HK-2 (cell line): ENCODE measurements around the gene ARPC1B.
"Not testable (repeated sequence)": the region's sequence is repeated elsewhere in the genome, so short reads cannot be mapped to it uniquely, and the experiment has no call there.

ENCODE experiments used
- DNase-seq: peaks from one replicate; pipeline ENCODE4 v3.0.0-alpha.2; 2018; ENCODE audit not compliant: unreplicated experiment

The ARPC1B gene

DNA sequence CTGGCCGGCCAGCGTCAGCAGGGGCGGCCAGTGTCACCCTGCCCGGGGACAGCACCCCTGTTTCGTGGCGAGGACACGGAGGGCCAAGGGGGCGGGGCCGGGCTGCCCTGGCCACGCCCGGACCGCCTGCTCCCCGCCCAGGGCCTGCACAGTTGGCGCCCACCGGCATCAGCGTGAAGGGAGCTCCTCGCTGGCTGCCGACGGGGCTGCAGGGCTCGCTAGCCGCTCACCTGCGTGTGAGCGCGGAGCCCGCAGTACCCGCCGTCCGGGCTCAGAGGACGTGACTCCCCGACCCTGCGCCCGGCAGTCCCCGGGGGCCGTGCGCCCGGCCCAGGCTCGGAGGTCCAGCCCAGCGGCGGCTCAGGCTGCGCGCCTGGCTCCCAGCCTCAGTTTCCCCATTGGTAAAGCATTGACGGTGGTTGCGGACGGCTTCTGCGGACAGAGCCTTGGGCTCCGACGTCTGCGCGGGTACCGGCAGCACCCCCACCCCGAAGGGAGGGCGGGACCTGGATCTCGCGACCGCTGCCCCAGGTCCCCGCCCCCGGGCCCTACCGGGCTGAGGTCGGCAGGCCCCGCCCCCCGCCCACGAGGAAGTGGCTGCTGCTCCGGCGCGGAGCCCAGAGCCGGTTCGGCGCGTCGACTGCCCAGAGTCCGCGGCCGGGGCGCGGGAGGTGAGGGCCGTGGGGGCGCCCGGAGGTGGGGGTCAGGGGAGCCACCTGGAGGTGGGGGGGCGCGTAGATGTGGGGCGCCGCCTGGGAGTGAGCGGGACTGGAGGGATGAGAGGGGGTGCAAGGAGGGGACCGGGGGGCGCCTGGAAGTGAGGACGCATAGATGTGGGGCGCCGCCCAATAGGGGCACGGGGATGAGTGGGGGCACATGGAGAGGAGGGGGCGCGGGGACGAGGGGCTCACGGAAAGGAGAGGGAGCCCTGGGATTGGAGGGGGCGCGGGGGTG, at the start of gene ARPC1B:
Gene ARPC1B, plus strand, starts transcription at position 620 of the 954 bp plus-strand sequence. CDS start 10,985 bp downstream, outside the sequence.
- DNase-seq: peak; percentile 78

DNA sequence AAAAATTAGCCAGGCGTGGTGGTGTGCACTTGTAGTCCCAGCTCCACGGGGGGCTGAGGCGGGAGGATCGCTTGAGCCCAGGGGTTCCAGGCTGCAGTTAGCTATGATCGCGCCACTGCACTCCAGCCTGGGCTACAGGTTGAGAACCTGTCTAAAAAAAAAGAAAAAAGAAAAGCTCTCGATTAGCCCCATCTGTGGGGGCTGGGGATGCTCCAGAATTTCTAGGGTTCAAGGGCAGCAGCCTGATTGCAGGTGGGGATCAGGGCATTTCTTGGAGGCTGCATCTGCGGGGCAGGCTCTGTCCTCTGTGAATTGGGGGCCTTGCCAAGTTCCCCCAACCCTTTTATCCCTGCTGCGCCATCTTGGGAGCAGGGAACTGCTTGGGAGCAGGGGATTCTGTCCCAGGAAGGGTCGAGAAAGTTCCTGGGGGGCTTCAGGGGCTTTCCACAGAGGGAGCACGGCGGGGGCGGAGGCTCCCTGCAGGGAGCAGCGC, 49.5 kb upstream of the ARPC1B start:
- DNase-seq: no peak

DNA sequence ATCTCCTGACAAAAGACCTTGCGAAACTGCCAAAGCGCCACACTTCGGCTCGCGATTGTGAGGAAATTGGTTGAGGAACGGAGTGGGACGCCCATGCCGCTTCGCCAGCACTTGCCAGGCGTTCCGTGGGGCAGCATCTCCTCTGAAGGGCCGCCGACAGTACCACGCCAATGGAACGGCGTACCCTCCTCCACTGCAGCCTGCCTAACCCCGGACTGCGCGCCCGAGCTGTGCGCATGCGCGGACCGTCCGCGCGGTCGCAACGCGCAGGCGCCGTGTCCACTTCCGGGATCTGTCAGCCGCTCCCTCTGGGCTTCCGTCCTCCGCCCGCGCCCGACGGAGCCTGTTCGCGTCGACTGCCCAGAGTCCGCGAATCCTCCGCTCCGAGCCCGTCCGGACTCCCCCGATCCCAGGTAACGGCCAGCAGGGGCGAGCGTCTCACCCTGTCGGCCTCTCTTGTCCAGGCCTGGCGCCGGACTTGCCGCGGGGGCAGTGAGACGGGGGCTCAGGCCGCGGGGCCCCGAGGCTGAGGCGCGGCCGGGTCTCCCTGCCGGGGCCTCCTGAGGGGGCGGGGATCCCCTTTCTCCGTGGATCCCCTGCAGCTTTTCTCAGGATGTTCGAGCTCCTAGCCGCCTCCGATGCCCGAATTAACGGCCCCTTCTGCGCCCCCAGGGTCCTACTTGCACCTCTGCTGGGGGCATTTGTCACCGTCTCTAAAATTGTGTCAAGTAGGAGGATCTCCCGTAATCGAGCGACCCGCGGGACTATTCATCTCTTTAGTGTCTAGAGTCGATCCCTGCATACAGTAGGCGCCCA, 48.7 kb upstream of the ARPC1B start, which contains the start of gene ARPC1A:
Gene ARPC1A, plus strand, starts transcription at position 307 of the 816 bp plus-strand sequence. CDS start 7,456 bp downstream, outside the sequence.
- peak; percentile 95 for DNase-seq

DNA sequence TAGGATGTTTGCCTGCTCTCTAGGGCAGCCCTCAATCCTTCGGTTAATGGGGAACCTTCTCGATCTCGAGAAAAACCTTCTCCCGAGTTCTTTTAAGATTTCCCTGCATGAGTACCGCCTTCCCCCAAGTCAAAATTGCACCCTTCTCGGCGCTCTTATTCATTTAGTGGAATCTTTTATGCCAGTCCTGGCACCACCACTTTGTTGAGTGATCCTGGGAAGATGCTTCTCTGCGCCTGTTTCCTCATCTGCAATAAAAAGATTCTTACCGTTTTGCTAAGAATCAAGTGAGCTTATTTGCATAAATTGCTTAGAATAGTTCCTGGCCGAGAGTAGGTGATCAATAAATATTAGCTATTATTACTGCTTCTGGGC, 48.1 kb upstream of the ARPC1B start:
- no peak for DNase-seq

DNA sequence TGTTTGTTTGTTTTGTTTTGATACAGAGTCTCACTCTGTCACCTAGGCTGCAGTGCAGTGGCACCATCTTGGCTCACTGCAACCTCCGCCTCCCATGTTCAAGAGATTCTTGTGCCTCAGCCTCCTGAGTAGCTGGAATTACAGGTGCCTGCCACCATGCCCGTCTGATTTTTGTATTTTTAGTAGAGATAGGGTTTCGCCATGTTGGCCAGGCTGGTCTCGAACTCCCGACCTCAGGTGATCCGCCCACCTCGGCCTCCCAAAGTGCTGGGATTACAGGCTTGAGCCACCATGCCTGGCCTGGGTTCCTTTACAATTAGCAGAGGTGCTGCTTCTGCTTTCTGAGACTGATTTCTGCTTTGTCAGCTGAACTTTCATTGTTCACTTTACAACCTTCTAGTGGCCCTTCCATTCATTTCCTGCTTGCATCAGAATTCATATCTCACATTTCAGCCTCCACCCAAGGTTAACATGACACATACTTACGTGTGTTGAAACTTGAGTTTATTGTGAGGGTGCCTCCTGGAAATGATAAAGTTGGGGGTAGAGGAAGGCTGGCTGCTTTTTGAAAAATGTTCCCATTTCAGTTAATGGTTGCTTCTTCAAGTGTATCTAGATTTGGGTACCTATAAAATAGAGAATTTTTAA, 44.1 kb upstream of the ARPC1B start:
- not testable (repeated sequence) for DNase-seq

DNA sequence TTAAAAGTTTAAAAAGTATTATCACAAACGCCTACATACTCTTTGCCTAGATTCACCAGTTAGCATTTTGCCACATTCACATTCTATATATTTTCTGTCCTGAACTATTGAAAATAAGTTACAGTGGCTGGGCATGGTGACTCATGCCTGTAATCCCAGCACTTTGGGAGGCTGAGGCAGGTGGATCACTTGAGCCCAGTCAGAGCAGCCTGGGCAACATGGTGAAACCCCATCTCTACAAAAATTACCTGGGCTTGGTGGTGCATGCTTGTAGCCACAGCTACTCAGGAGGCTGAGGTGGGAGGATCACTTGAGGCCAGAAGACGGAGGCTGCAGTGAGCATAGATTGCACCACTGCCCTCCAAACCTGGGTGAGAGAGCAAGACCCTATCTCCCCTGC, 43.5 kb upstream of the ARPC1B start:
- no peak for DNase-seq

DNA sequence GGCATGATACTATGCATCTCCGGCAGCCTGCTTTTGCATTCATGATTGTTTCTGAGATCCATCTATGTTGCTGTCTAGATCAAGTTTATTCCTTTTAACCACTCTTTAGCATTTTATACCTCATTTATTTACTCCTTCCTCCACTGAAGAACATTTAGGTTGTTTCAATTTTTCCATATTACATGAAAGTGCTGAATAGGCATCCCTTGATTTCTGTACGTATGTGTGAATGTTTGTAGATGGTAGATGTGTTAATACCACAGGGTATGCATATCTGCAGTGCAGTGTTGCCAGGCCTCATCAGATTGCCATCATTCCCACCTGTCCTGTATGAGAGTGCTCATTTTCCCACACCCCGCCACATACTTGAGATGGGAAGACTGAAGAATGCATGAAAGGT, 34.9 kb upstream of the ARPC1B start:
- DNase-seq: no peak

DNA sequence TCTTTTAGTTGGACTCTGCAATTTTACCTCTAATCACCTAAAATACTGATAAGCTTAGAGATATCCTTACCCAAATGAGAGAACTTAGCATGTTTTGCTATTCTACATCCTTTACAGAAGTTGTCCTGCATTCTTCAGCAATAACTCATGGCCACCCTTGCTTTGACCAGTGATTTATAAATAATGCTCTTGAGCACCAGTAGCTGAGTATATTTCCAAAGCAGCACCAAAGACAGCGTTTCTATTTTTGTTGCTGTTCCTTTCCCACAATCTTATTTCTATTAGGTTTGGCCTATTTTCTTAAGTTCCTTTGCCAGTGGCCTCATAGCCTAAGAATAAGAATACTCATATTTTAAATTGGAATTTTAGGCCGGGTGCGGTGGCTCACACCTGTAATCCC, 33.9 kb upstream of the ARPC1B start:
- DNase-seq: no peak

DNA sequence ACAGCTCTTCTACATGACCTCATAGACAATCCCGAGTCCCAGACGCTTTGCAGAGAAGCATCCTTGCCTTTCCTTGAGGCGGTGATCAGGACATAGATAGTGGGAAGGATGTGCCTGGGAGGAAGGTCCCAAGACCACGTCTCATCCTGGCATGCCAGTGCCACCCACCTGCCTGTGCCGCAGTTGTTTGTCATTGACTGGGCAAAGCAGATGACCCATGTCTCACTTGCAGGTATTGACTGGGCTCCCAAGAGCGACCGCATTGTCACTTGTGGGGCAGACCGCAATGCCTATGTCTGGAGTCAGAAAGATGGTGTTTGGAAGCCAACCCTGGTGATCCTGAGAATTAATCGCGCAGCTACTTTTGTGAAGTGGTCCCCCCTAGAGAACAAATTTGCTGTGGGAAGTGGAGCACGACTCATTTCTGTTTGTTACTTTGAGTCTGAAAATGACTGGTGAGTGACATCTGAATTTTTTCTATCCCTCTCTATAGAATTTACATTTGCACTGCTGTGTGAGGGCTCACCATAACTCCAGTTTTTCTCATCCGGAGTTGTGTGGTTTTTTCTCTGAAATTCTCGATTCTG, 30.4 kb upstream of the ARPC1B start:
- no peak for DNase-seq

DNA sequence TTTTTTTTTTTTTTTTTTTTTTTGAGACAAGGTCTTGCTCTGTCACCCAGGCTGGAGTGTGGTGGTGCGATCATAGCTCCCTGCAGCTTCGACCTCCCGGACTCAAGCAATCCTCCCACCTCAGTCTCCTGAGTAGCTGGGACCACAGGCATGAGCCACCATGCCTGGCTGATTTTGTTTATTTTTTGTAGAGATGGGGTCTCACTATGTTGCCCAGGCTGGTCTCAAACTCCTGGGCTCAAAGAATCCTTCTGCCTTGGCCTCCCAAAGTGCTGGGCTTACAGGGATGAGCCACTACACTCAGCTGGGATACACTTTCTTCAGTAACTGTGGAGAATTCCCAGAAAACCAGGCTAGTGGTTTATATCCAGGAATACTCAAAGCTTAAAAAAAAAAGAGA, 23.9 kb upstream of the ARPC1B start:
- not testable (repeated sequence) for DNase-seq

DNA sequence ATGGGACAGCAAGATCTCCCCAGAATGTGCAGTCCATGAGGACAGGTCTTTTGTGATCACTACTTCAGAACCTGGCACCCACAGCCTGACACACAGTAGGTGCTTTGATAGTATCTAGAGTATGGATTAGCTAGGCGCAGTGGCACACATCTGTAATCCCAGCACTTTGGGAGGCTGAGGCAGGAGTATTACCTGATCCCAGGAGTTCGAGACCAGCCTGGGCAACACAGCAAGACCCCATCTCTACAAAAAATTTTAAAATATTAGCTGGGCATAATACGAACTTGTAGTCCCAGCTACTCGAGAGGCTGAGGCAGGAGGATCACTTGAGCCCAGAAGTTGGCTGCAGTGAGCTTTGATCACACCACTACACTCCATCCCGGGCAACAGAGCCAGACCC, 22.3 kb upstream of the ARPC1B start:
- DNase-seq: no peak

DNA sequence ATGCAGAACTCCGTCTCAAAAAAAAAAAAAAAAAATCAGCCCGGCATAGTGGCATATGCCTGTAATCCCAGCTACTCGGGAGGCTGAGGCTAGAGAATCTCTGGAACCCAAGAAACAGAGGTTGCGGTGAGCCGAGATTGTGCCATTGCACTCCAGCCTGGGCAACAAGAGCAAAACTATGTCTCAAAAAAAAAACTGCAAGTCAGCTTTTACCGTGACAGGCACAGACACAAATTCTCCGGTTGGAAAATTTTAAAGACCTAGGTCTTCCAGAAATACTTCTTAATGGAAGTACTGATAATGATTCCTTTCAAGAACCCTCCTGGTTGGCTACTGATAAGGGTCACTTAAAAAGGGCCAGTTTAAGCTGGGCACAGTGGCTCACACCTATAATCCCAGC, 19.4 kb upstream of the ARPC1B start:
- no peak for DNase-seq

DNA sequence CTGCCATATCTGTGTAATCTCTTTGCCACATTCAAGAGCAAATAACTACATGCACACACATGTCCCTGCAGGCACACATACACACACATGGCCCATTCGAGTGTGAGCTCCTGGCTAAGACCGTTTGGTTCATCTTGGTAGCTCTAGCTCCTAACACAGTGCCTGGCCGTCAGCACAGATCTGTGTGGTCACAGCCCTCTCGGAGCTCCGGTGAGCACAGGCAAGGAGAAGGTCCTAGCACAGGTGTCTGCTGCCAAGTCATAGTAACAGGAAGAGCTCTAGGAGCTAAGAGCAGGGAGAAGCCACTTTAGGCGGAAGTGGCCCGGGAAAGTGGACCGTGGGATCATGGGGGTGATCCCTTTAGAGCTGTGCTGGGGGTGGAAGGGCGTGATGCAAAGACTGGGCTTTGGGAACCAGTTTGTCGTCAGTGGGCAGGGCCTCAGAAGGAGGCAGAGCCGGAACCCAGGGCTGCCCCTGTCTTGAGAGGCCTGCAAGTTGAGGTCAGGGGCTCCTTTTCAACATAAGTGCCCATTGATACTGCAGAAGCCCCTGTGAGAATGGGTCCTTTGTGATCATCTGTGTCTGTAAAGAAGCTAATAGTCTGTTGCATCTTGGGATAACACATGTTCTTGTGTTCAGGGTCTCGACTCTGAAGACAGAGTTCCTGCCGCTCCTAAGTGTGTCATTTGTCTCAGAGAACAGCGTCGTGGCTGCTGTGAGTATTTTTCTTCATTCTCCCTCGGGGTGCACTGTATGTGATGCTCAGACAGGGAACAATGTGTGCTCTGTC, 16.6 kb upstream of the ARPC1B start:
- no peak for DNase-seq

DNA sequence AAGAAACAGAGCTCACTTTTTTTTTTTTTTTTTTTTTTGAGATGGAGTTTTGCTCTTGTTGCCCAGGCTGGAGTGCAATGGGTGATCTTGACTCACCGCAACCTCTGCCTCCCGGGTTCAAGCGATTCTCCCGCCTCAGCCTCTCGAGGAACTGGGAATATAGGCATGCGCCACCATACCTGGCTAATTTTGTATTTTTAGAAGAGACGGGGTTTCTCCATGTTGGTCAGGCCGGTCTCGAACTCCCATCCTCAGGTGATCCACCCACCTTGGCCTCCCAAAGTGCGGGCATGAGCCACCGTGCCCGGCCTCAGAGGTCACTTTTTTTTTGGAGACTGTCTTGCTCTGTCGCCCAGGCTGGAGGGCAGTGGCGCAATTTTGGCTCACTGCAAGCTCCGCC, 16.0 kb upstream of the ARPC1B start:
- DNase-seq: not testable (repeated sequence)

DNA sequence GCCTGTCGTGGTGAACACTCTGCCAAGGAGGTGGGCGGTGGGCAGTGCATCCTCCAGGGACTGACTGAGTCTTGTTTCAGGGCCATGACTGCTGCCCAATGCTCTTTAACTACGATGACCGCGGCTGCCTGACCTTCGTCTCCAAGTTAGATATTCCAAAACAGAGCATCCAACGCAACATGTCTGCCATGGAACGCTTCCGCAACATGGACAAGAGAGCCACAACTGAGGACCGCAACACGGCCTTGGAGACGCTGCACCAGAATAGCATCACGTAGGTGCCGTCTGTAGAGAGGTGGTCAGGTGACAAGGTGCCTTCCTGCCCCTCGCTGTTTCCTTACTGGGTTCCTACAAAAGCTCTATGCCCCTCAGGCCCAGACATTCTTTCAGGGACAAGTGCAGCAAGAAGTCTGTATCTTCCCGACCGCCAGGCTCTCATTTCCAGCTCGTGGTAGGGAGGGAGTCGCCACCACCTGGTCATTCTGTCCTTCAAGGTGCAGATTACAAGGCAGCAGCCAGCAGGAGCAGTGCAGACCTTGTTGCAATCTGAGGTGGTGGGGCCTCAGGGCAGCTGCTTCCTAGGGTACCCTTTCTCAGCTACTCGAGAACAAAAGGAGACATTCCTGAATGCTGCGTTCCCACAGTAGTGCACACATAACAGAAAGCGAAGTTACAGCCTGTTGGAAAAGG, 14.9 kb upstream of the ARPC1B start:
- DNase-seq: no peak

DNA sequence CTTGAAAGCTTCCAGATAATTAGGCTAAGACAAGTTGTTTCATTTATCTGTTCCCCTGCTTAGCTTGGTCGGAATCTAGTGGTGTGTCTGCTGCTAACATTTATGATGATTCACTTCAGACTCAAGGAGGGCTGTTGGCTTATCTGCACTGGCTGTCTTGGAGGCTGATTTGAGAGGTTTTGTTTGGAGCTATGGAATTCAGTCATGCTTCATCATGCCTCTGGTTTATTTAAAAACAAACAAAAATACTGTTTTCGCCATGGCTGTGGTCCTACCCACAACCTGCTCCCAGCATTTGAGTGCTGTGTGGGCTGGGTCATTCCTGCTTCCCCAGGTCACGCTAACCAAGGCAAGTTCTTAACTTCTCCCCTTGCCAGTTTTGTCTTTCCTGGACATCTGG, 11.7 kb upstream of the ARPC1B start:
- no peak for DNase-seq

DNA sequence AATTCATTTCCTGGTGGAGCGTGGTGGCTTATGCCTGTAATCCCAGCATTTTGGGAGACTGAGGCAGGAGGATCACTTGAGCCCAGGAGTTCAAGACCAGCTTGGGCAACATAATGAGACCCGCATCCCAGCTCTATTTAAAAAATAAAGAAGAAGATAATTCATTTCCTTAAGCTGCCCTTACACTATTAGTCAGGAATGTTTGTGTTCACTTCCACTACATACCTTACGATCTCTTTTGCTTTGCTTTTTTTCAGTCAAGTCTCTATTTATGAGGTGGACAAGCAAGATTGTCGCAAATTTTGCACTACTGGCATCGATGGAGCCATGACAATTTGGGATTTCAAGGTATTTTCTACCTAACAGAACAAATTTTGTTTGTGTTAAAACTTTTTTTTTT, 11.2 kb upstream of the ARPC1B start:
- DNase-seq: no peak

DNA sequence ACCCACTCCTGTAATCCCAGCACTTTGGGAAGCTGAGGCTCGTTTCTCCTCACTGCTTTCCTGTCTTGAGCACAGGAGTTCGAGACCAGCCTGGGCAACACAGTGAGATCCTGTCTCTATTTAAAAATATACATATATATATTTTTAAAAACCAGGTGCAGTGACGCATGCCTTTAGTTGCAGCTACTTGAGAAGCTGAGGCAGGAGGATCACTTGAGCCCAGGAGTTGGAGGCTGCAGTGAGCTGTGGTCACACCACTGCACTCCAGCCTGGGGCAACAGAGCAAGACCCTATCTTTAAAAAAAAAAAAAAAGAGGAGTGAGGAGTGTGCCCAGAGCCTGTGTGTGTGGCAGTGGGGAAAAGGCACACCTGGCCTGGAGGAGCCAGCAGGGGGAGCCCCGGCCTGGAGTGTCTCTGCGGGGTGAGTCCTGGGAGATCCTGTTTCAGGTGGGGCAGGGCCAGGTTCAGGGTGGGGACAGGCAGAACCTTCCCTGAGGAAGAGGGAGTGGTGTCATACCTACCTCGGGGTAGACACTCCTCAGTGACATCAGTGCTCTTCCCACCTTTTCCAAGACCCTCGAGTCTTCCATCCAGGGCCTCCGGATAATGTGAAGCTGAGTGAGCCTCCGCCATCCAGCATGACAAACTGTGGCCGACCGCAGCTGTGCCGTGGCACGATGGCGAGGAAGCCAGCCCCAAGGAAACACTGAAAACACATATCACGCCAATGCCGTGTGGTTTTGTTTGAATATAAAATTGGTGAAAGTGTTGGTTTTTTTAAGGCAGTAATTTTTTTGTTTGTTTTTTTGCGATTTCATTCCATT, 9.0 kb upstream of the ARPC1B start:
- peak; percentile 50 for DNase-seq

DNA sequence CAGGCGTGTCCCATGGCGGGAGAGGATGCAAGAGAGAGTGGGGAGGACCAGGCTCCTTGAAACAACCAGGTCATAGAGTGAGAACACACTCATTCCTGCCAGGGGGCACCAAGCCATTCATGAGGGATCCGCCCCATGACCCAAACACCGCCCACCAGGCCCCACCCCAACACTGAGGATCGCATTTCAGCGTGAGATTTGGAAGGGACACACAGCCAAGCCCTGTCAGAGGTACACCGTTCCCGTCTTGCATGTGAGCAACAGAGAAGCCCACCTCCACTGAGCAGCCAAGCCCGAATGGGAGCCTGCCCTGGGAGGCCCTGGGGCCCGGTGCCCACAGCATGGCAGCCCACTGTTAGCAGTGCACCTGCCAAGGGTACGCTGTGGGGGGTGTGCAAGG, 7.9 kb upstream of the ARPC1B start:
- DNase-seq: no peak
